Astrocyte of the hippocampus (primary cell): Measurements from ENCODE around the gene NLRC5.
"Not testable (repeated sequence)": the region's sequence is repeated elsewhere in the genome, so short reads cannot be mapped to it uniquely, and the experiment has no call there.

Experiments used
- DNase-seq: peaks from one replicate; pipeline ENCODE4 v3.0.0; 2011; ENCODE audit warnings: low read depth, low spot score

Gene NLRC5

DNA sequence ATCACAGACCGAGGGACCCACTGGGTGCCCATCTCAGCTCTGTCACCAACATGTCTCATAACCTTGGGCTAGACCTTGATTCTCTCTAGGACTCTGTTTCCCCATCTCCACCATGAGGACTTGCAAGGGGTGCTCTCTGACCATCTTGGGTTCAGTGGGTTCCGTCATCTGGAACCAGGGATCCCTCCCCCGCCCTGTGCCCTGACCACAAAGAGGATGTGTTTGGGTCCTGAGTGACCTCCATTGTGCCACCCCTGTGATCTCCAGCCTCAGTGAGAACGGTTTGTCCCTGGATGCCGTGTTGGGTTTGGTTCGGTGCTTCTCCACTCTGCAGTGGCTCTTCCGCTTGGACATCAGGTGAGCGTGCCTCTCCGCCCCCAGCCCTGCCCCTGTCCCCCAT is 53.9 kb downstream of the NLRC5 start:
- no peak for DNase-seq

DNA sequence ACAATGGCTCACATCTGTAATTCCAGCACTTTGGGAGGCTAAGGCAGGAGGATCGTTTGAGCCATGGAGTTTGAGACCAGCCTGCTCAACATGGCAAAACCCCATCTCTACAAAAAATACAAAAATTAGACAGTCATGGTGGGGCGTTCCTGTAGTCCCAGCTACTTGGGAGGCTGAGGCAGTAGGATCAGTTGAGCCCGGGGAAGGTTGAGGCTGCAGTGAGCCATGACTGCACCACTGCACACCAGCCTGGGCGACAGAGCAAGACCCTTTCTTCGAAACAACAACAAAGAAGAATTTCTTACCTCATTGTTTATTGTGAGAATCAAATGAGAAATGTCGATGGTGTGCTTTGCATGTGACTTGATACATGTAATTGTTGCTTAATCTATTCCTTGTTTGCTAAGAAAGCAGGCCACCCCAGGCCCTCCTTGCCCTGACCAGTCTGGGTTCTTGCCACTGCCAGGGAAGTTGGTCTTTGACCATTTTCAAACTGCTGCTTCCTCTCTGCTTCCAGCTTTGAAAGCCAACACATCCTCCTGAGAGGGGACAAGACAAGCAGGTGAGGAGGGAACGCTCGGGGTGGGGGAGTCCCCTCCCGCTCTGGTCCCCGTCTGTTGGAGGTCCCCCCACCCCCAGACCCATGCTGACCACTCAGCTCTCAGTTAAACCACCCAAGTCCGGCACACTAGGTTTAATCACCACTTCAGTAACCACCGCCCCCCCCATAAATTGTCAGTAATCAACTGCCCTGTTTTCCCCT is 55.8 kb downstream of the NLRC5 start:
- no peak for DNase-seq

DNA sequence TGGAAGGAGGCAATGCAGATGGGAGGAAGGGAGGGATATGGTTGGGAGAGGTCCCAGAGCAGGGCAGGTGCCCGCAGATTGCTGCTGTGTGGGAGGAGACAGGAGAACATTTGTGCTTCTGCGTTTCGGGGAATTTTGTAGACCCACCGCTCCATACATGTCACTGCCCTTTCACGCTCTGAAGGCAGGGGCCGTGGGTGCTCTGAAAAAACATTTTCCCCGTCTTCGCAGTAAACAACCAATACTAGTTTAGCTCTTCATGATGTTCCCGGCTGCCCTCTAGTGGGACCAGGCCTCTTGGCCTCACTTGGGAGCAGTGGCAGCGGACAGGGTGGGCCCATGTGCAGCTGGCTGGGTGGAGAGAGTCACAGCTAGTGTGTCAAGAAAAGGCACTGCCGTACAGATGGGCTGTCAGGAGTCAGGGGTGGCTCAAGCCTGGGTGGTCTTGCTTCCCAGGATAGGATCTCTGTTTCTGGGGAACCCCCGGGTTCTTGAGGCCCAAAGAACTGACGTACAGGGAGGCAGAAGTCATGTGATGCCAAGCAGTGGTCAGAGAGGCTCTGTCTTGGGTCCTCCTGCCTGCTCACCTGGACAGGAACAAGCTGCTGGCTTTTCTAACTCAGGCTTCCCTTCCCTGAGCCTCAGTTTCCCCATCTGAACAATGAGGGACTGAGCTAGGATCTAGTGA is 56.5 kb downstream of the NLRC5 start:
- DNase-seq: peak; percentile 78

DNA sequence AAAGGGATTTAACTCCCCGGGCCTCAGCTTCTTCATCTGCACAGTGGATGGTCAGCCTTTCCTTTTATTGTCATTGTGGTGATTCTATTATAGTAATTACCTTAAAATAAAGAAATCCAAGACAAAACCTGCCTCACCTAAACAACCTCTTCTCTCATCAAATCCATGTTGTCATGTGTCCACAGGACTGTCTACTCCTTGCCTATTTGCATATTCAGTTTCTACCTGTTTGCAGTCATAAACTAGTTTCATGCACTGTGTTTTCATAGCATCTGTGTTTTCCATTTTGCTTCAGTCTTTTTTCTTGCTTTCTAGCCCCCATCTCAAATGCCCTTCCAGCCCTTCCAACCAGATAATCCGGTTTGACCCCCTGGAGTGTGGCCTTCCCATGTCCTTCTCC is 58.7 kb downstream of the NLRC5 start:
- DNase-seq: no peak

DNA sequence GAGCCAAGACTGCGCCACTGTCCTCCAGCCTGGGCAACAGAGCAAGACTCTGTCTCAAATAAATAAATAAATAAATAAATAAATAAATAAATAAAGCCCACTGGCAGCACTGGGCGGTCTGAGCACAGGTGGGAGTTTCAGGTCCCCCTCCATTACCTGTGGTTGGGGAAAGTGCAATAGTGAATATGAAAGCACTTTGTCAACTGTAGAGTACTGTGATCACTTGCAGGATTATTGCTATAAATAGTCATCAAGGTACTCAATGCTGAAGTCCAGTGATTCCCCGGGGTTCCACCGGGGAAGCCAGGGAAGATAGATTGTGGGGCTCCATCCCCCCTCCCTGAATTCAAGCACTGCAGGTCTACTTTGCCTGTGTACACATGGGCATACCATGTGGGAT is 60.3 kb downstream of the NLRC5 start:
- DNase-seq: no peak

DNA sequence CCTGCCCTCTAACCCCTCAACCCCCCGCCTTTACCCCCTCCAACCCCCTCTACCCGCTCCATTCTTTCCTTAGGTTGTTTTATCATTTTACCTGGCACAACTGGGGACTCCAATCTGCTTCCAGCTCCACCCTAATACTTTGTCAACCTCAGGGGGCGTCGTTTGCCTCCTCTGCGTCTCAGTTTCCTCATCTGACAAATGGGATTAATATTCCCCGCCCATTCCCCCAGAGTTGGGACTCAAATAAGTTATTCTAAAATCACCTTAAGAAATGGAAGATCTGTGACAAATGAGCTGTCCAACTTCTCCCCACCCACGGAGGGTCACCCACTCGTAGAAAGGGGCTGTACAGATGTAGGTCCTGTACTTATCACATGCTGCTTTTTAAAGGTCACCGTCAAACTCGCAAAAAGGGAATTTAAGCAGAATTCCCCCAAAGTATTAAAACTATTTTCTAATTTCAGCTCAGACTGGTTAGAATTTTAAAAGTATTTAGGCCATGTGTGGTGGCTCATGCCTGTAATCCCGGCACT is 62.4 kb downstream of the NLRC5 start:
- DNase-seq: no peak

DNA sequence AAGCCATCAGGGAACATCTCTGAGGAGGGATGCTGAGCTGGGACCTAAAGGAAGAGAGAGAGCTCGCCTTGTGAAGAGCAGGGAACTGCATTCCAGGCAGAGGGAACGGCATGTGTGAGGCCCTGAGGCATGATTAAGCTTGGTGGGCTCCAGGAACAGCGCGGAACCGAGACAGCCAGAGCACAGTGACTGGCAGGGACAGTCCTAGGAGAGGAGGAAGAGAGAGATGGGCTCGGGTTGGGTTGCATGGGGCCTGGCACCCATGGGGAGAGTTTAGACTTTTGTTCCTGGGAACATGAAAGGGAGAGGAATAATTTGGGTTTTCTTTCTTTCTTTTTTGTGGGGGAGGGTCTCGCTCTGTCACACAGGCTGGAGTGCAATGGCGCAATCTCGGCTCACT is 63.8 kb downstream of the NLRC5 start:
- DNase-seq: no peak

DNA sequence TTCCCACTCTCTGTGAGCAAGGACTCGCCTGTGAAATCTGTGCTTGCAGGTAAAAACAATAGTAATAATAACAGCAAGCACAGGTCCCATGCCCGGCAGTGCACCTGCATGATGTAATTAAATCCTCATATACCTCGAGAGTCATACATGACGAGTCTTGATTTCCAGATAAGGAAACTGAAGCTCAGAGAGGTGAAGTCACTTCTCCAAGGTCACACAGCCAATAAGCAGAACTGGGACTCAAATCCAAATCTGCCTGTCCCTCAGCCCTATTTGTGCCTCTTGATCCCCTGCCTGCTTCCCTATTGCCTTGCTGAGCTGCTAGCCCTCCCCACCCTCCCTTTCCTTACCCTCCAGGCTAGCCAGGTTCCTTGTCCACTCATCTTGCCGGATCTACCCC is 65.0 kb downstream of the NLRC5 start:
- no peak for DNase-seq

DNA sequence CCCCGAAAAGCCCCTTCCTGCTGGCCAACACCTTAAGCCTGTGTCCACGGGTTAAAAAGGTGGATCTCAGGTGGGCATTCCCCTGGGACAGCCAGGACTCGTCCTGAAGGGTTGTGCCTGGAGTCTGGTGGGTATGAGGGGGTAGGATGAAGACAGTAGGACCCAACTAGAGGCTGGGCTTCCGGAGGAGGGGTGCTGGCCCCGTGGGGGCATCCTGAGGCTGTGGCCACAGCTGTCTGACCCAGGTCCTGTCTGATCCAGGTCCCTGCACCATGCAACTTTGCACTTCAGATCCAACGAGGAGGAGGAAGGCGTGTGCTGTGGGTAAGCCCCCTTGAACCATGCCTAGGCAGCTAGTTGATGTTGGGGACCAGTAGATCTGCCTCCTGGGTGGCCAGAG is 65.4 kb downstream of the NLRC5 start:
- DNase-seq: no peak

DNA sequence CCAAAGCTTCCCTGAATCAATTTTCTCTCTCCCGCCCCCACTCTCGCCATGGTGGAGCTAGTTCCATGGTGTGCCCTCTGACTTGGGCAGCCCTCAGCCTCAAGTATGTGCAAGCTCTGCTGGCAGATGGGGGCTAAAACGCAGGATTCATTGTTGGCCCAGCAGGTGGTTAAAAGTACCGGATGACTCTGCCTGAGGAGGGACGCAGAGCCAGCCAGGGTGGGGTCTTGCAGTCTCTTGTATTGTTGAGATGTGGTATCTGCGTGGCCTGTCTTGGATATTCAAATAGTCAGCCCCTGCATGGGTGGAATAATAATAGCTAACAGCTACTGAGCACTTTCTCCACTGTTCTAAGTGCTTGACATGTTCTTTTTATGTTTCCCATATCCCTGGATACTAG is 66.3 kb downstream of the NLRC5 start:
- DNase-seq: no peak

DNA sequence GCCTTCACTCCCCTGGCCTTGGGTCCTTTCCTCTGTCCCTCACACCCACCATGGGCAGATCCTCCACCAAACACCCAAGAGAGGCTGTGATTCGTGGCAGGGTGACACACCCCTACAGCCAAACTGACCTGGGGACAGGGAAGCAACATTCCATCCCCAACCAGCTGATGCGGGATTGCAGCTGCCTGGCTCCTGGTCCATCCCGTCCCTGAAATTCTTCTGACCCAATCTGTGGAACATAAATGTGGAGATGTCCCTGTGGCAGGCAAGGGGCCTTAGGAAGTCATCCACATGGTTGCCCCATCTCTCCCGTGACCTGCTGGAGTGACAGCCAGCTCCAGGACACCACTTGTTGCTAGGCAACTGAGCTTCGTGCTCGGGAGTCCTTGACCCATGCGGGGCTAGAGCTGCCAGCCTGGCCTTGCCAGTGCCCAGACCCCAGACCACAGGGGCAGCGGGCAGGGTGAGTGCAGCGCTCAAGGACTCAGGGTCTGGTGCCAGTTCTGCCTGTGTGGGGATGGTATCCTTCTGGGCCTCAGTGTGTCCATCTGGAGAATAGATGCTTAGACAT is 69.0 kb downstream of the NLRC5 start:
- no peak for DNase-seq

DNA sequence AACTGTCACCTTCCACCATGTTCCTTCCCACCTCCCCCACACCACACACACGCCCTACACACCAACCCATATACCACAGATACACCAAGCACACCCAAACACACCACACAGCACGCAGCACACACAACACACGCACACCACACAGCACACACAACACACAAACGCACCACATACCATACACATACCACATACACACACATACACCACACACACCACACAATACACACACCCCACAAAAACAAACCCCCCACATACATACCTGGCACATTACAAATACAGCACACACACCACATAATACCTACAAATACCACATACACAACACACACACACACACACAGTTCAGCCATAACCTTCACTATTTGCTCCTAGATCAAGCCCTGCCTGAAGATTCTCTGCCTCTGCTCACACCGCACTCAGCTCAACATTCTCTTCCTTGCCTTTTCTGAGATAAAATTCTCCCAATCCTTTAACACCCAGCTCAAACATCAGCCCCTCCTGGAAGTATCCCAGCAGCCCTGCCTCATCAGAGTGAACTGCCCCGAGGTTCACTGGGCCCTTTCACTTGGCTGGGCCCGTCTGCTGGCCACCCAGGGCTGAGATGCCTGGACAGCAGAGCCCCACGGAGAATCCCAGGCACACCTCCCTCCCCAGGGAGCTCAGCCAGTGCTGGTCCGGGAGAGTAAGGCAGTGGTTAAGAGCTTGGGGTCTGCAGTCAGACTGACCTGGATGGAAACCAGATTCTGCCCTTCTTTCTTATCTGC is 71.1 kb downstream of the NLRC5 start:
- no peak for DNase-seq

DNA sequence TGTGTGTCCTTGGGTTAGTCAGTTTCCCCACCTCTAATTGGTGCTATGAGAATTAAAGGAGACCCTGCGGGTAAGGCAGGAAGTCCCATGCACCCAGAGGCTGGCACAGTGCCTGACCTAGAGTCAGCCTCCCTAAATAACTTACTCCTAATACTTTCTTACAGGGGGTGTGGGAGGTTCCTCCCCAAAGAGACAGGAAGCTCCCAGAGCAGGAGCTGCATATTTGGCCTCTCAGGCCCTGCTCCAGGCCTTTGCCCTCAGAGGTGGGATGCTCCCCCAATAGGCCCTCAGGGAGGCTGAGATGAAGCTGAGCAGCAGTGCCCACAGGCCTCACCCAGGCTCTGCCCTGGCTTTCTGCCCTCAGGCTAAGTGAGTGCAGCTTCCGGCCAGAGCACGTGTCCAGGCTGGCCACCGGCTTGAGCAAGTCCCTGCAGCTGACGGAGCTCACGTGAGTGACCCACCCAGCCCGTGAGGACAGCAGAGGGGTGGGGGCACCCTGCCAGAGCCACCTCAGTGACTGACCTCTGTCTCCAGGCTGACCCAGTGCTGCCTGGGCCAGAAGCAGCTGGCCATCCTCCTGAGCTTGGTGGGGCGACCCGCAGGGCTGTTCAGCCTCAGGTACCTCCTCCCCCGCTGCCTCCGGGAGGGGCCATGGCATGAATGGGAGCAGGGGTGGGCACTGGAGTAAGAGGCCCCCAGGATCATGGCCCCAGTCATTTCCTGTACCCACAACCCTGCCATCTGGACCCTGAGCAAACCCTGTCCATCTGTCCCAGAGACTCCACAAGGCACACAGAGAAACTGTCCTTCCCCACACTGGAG is 71.9 kb downstream of the NLRC5 start:
- peak; percentile 23 for DNase-seq

DNA sequence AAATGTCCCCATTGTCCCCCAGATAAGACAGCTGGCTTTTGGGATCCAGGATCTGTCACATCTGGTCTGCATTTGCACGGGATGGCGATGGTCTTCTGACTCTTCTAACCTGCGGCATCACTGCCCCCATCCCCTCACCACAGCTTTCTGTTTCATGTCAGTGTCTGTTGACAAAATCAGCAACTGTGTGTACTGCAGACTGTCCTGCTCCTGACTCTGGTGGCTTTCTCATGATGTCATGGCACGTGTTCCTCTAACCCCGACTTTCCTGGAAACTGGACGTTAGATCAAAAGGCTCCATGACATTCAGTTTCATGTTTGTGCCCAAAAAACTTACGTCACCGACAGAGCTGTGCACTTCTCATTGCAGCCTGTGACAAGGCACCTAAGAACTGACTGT is 73.0 kb downstream of the NLRC5 start:
- DNase-seq: no peak

DNA sequence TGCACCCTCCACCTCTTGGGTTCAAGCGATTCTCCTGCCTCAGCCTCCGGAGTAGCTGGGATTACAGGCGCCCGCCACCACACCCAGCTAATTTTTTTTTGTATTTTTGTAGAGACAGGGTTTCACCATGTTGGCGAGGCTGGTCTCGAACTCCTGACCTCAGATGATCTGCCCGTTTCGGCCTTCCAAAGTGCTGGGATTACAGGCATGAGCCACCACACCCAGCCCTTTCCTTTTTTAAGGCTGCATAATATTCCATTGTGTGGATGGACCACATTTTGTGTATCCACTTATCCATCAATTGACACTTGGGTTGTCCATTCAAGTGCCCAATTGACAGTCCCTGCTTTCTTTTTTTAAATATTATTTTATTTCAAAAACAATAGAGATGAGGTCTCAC is 73.8 kb downstream of the NLRC5 start:
- DNase-seq: not testable (repeated sequence)

DNA sequence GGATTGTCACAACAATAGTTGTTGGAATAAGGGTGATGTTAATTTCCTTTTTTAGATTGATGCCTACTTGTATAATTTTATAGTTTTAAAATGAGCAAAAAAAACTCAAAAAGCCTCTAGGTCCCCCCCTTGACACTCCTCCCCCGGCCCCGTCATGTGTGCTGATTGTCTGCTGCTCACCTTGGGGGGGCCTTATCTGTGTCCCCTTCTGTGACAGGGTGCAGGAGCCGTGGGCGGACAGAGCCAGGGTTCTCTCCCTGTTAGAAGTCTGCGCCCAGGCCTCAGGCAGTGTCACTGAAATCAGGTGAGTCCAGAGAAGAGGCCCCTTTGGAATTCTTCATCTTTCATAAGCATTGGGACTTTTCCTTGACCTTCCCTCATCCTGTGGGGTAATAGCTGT is 75.6 kb downstream of the NLRC5 start:
- DNase-seq: no peak

DNA sequence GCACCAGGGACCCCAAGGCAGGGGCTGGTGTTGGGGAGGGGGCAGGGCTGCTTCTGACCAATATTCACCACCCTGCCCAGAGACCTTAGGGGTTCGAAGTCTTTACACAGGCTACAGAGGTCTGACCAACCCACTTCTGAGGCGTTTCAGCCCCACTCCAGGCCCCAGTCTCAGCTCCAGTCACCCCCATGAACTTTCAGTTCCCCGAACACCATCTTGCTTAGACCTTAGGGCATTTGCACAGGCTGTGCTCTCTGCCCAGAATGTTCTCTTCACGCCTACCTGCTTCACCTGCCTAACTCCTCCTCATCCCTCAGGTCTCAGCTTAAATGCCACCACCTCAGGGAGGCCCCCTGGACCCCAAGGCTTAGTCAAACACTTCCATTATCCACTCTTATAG is 77.3 kb downstream of the NLRC5 start:
- DNase-seq: no peak

DNA sequence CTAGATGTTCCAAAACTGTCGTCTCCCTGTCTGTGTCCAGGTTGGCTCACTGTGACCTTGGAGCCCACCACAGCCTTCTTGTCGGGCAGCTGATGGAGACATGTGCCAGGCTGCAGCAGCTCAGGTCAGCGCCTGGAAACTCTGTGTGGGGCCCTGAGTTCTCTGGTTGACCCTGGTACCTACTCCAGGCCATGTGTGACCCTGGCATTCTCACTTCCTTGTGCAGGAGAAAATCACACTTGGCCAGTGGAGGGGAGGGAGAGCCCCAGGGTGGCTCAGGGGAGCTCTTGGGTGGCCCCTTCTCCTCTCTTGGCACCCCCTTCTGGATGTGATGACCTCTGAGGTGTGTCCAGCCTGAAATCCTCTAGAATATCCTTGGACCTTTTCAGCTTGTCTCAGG is 78.0 kb downstream of the NLRC5 start:
- no peak for DNase-seq

DNA sequence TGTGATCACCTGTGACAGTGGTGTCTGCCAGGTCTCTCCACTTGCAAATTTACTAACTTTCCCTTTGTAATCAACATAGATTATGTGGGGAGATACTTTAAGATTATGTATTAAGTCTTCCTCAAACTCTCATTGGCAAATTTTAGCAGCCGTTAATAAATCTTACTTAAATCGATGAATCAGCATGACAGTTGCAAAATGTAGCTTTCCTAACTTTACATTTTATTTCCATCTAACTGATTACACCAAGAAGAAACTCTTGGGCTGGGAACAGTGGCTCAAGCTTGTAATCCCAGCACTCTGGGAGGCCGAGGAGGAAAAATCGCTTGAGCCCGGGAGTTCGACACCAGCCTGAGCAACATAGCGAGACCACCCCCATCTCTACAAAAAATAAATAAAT is 79.7 kb downstream of the NLRC5 start:
- no peak for DNase-seq

DNA sequence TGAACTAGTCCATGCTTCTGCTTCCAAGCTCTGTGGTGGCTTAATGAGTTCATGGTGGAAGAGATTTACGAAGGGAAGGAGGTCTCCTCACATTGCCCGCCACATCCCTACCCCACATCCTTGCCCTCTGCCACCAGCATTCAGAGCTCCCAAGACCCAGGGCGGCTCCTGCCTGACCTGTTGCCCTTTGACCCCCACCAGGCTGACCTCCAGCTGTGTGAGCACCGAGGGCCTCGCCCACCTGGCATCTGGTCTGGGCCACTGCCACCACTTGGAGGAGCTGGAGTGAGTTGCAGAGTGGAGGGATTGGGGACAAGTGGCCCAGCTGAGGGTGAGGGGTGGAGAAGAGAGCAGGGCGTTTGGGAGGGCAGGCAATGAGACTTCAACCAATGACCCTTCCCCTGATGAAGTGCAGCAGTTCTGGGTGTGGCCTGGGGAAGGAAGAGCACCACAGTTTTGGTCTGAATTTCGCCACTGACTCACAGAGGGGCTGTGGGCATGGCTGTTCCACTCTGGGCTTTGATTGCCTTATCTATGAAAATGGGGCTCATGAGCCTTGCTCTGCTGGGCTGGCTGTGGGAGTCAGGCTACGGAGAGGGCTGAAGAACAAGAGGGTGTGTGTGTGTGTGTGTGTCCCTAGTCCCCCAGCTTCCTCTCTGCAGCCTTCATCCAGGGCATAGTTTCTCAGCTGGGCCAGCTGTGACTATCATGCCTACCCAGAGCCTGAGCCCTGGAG is 80.4 kb downstream of the NLRC5 start:
- no peak for DNase-seq

DNA sequence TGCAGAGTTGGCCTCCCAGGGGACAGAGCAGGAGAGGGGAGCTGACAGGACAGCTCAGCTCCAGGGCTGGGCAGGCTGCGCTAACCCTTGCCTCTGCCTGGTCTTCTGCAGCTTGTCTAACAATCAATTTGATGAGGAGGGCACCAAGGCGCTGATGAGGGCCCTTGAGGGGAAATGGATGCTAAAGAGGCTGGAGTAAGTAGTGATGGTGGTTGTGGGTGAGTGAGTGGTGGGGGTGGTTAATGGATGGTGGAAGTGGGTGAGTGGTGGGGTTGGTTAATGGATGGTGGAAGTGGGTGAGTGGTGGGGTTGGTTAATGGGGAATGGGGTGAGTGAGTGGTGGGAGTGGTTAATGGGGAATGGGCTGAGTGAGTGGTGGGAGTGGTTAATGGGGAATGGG is 81.1 kb downstream of the NLRC5 start:
- DNase-seq: no peak
